Panc1 (cell line): ENCODE data around the gene PICALM.

ENCODE experiments used
- POLR2AphosphoS5 ChIP-seq: IDR thresholded peaks from 2 replicates; pipeline ENCODE4 v1.6.1; 2012; ENCODE audit warnings: mild to moderate bottlenecking, low read depth, low read length, moderate library complexity
- TCF7L2 ChIP-seq: IDR thresholded peaks from 2 replicates; pipeline ENCODE4 v1.6.1; 2011; ENCODE audit warnings: mild to moderate bottlenecking, low read depth, low read length, inconsistent platforms
- TF ChIP-seq, protein P1 (sequence below): fragments of 450-650 bp; IDR thresholded peaks from 2 replicates; pipeline ENCODE4 v1.5.1; 2017; ENCODE audit warnings: mild to moderate bottlenecking
- TF ChIP-seq, protein P2 (sequence below), 2 experiments: IDR thresholded peaks; 2 replicates each; pipeline ENCODE4 v1.6.1; 2011 to 2012; ENCODE audit warnings: low read depth in 2 of 2, control low read depth in 1 of 2, low read length in 1 of 2, mild to moderate bottlenecking in 1 of 2, moderate library complexity in 1 of 2; ENCODE audit not compliant: insufficient read depth in 1 of 2

DNA sequence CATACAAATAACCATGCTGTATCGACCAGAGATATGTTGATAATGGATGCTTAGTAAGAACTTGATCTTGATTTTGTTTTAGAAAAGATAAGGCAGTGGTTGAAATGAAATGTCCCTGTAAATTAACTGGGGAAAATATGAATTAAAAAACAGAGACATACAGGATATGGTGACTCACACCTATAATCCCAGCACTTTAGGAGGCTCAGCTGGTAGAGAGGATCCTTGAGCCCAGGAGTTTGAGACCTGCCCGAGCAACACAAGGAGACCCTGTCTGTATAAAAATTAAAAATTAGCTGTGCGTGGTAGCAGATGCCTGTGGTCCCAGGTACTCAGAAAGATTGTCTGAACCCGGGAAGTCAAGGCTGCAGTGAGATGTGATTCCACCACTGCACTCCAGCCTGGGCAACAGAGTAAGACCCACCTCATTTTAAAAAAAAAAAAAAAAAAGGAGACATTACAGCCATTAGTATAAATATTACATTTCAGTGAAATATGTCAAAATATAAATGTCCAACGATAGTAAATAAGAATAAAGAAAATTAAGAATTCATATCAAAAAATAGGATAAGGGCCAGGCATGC lies 4.6 kb downstream of the PICALM start:
- TF ChIP-seq, protein P1, sequence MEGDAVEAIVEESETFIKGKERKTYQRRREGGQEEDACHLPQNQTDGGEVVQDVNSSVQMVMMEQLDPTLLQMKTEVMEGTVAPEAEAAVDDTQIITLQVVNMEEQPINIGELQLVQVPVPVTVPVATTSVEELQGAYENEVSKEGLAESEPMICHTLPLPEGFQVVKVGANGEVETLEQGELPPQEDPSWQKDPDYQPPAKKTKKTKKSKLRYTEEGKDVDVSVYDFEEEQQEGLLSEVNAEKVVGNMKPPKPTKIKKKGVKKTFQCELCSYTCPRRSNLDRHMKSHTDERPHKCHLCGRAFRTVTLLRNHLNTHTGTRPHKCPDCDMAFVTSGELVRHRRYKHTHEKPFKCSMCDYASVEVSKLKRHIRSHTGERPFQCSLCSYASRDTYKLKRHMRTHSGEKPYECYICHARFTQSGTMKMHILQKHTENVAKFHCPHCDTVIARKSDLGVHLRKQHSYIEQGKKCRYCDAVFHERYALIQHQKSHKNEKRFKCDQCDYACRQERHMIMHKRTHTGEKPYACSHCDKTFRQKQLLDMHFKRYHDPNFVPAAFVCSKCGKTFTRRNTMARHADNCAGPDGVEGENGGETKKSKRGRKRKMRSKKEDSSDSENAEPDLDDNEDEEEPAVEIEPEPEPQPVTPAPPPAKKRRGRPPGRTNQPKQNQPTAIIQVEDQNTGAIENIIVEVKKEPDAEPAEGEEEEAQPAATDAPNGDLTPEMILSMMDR: no peak
- TF ChIP-seq POLR2AphosphoS5: no peak
- TF ChIP-seq, protein P2, sequence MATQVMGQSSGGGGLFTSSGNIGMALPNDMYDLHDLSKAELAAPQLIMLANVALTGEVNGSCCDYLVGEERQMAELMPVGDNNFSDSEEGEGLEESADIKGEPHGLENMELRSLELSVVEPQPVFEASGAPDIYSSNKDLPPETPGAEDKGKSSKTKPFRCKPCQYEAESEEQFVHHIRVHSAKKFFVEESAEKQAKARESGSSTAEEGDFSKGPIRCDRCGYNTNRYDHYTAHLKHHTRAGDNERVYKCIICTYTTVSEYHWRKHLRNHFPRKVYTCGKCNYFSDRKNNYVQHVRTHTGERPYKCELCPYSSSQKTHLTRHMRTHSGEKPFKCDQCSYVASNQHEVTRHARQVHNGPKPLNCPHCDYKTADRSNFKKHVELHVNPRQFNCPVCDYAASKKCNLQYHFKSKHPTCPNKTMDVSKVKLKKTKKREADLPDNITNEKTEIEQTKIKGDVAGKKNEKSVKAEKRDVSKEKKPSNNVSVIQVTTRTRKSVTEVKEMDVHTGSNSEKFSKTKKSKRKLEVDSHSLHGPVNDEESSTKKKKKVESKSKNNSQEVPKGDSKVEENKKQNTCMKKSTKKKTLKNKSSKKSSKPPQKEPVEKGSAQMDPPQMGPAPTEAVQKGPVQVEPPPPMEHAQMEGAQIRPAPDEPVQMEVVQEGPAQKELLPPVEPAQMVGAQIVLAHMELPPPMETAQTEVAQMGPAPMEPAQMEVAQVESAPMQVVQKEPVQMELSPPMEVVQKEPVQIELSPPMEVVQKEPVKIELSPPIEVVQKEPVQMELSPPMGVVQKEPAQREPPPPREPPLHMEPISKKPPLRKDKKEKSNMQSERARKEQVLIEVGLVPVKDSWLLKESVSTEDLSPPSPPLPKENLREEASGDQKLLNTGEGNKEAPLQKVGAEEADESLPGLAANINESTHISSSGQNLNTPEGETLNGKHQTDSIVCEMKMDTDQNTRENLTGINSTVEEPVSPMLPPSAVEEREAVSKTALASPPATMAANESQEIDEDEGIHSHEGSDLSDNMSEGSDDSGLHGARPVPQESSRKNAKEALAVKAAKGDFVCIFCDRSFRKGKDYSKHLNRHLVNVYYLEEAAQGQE (IDR thresholded peaks at IDR 0.05; ENCODE audit: insufficient read depth in 1 of 2, low read depth in 2 of 2, low read length in 1 of 2): no peak
- no peak for TF ChIP-seq TCF7L2
